Measurements from ENCODE around the gene CYP2A13. TPM values are rescaled to one million over a fixed set of nuclear protein-coding genes. Genes with fewer than 3 reads are reported as not detected.
"Not testable (repeated sequence)": the region's sequence is repeated elsewhere in the genome, so short reads cannot be mapped to it uniquely, and the experiment has no call there.

The CYP2A13 gene
- not detected for total RNA-seq

GRCh38 chr19:41088151-41088550 is at the start of gene CYP2A13:
CYP2A13 (plus strand) TSS chr19:41088451; CDS start chr19:41088472, 21 bp downstream.
- no peak within 1 kb of the TSS for H3K4me3 ChIP-seq
- no peak for DNase-seq (ENCODE audit: low spot score in 2 of 2)
- intact Hi-C loops (cut with DNase I; ENCODE audit: low total_unique reads): loop anchor here (5.0 kb wide), 1 partner anchor 869 kb away; the partner anchor contains the start of gene RABAC1
- no peaks in the 10 kb centered on the region for H3K36me3 ChIP-seq
- peaks cover 0 to 29% of the 10 kb centered on the region in 2 donors for H3K27me3 ChIP-seq
- H3K4me1 ChIP-seq: no peaks in the 10 kb centered on the region
- H3K9me3 ChIP-seq: no peaks in the 10 kb centered on the region
- H3K27ac ChIP-seq: no peak within 1 kb of the TSS
- TF ChIP-seq POLR2AphosphoS5 (IDR thresholded peaks at IDR 0.05) (no peak), CTCF (IDR thresholded peaks at IDR 0.05) (no peak), POLR2A (IDR thresholded peaks at IDR 0.05) (no peak)

- intact Hi-C loops (cut with DNase I; ENCODE audit: low total_unique reads): no loop called here
- Histone ChIP-seq H3K27ac (no peak overlapping the region), H3K4me1 (no peaks in the 10 kb centered on the region), H3K4me3 (no peak overlapping the region), H3K27me3 (no peaks in the 10 kb centered on the region), H3K9me3 (no peaks in the 10 kb centered on the region), H3K36me3 (no peaks in the 10 kb centered on the region)
- TF ChIP-seq POLR2A (IDR thresholded peaks at IDR 0.05): no peak
- TF ChIP-seq POLR2AphosphoS5 (IDR thresholded peaks at IDR 0.05): no peak
- TF ChIP-seq CTCF (IDR thresholded peaks at IDR 0.05): no peak
- no peak for DNase-seq (ENCODE audit: low spot score in 2 of 2)
Observed at GRCh38 chr19:41039806-41040205, 48.4 kb upstream of the CYP2A13 start.

GRCh38 chr19:41045095-41045494 is 43.2 kb upstream of the CYP2A13 start:
- H3K4me1 ChIP-seq; H3K27me3 ChIP-seq; H3K36me3 ChIP-seq; DNase-seq (ENCODE audit: low spot score in 2 of 2); H3K9me3 ChIP-seq; H3K27ac ChIP-seq; H3K4me3 ChIP-seq; intact Hi-C loops (cut with DNase I; ENCODE audit: low total_unique reads): not testable (repeated sequence)

- H3K4me1 ChIP-seq: no peaks in the 10 kb centered on the region
- H3K36me3 ChIP-seq: no peaks in the 10 kb centered on the region
- DNase-seq (ENCODE audit: low spot score in 2 of 2): no peak
- H3K4me3 ChIP-seq: no peak overlapping the region
- no peak overlapping the region for H3K27ac ChIP-seq
- TF ChIP-seq POLR2AphosphoS5 (IDR thresholded peaks at IDR 0.05) (no peak), CTCF (IDR thresholded peaks at IDR 0.05) (no peak), POLR2A (IDR thresholded peaks at IDR 0.05) (no peak)
- no peaks in the 10 kb centered on the region for H3K9me3 ChIP-seq
- no peaks in the 10 kb centered on the region for H3K27me3 ChIP-seq
- intact Hi-C loops (cut with DNase I; ENCODE audit: low total_unique reads): loop anchor here (10.0 kb wide), 1 partner anchor 736 kb away; no protein-coding TSS in a partner anchor
Observed at GRCh38 chr19:41050426-41050825, 37.8 kb upstream of the CYP2A13 start.

- not testable (repeated sequence) for DNase-seq (ENCODE audit: low spot score in 2 of 2); H3K27ac ChIP-seq; H3K27me3 ChIP-seq; H3K4me3 ChIP-seq; H3K4me1 ChIP-seq; H3K9me3 ChIP-seq; H3K36me3 ChIP-seq
- intact Hi-C loops (cut with DNase I; ENCODE audit: low total_unique reads): loop anchor here (10.0 kb wide), 1 partner anchor 737 kb away; no protein-coding TSS in a partner anchor
Observed at GRCh38 chr19:41052162-41052561, 36.1 kb upstream of the CYP2A13 start.

GRCh38 chr19:41053331-41053730 is 34.9 kb upstream of the CYP2A13 start:
- H3K9me3 ChIP-seq; H3K27ac ChIP-seq; H3K27me3 ChIP-seq; H3K4me3 ChIP-seq; DNase-seq (ENCODE audit: low spot score in 2 of 2); H3K4me1 ChIP-seq; H3K36me3 ChIP-seq: not testable (repeated sequence)
- intact Hi-C loops (cut with DNase I; ENCODE audit: low total_unique reads): loop anchor here (10.0 kb wide), 1 partner anchor 739 kb away; no protein-coding TSS in a partner anchor
